OCI-LY7 (cell line): Measurements from ENCODE around the gene SPTBN2. TPM values are rescaled to one million over a fixed set of nuclear protein-coding genes. Genes with fewer than 3 reads are reported as not detected.

Experiments
- BruUV-seq: library from RNA; stranded (reverse); fragments of 400-500 nt; replicated peaks from 2 replicates; lab custom pipeline; 2021; lab: Mats Ljungman, UMichigan
- CTCF ChIA-PET: fragments of 300-600 bp; sonication (Branson Sonifier 250); formaldehyde crosslinking; loops from one replicate; lab custom pipeline; 2022; ENCODE audit warnings: antibody characterized with exemption; ENCODE audit not compliant: unreplicated experiment; lab: Charles Lee
- POLR2A ChIA-PET: fragments of 300-600 bp; sonication (Branson Sonifier 250); formaldehyde crosslinking; loops from one replicate; lab custom pipeline; 2022; ENCODE audit warnings: antibody characterized with exemption; lab: Charles Lee
- DNase-seq: peaks from one replicate; pipeline ENCODE4 v3.0.0-alpha.2; 2015; ENCODE audit warnings: low spot score
- H2AFZ ChIP-seq: fragments of 200-600 bp; sonication (generic), shearing (Covaris generic); 2 replicates; pipeline ENCODE4 v1.6.1; 2014; ENCODE audit warnings: mild to moderate bottlenecking, antibody characterized with exemption, low read length, moderate library complexity
- H3K27ac ChIP-seq: fragments of 200-600 bp; sonication (generic); 2 replicates; pipeline ENCODE4 v1.5.1; 2014; ENCODE audit warnings: mixed run types, low read depth, mild to moderate bottlenecking, moderate library complexity, low read length, inconsistent platforms; ENCODE audit not compliant: poor library complexity, severe bottlenecking
- H3K36me3 ChIP-seq: fragments of 200-600 bp; sonication (generic); 2 replicates; pipeline ENCODE4 v1.6.1; 2014; ENCODE audit warnings: mild to moderate bottlenecking, antibody characterized with exemption, low read length, moderate library complexity, mixed read lengths; ENCODE audit not compliant: insufficient read depth
- H3K4me1 ChIP-seq: fragments of 200-600 bp; sonication (generic); 2 replicates; pipeline ENCODE4 v1.5.1; 2014; ENCODE audit warnings: mild to moderate bottlenecking, low read length; ENCODE audit not compliant: insufficient read depth, poor library complexity, severe bottlenecking
- H3K4me2 ChIP-seq: fragments of 200-600 bp; sonication (generic); 2 replicates; pipeline ENCODE4 v1.6.1; 2014; ENCODE audit warnings: mild to moderate bottlenecking, low read length
- H3K4me3 ChIP-seq: fragments of 200-600 bp; sonication (generic); 2 replicates; pipeline ENCODE4 v1.5.1; 2014; ENCODE audit warnings: mild to moderate bottlenecking, low read depth, low read length; ENCODE audit not compliant: poor library complexity, severe bottlenecking
- H3K79me2 ChIP-seq: fragments of 200-600 bp; sonication (generic); 2 replicates; pipeline ENCODE4 v1.6.1; 2016; ENCODE audit warnings: low read depth, mild to moderate bottlenecking, low read length, moderate library complexity, mixed read lengths; ENCODE audit not compliant: insufficient read depth
- H3K9me2 ChIP-seq: fragments of 200-600 bp; sonication (generic); 2 replicates; pipeline ENCODE4 v1.6.1; 2016; ENCODE audit warnings: mild to moderate bottlenecking, low read length, mixed read lengths; ENCODE audit not compliant: insufficient read depth
- H3K9me3 ChIP-seq: fragments of 200-600 bp; sonication (generic); 2 replicates; pipeline ENCODE4 v1.6.1; 2014; ENCODE audit warnings: mild to moderate bottlenecking, mixed run types, low read length, mixed read lengths
- H4K20me1 ChIP-seq: fragments of 200-600 bp; sonication (generic); 2 replicates; pipeline ENCODE4 v1.6.1; 2014; ENCODE audit warnings: mild to moderate bottlenecking, antibody characterized with exemption, low read length, moderate library complexity, mixed read lengths; ENCODE audit not compliant: insufficient read depth
- EZH2phosphoT487 ChIP-seq: fragments of 200-600 bp; sonication (generic); IDR thresholded peaks from 2 replicates; pipeline ENCODE4 v1.6.1; 2018; ENCODE audit warnings: low read depth, borderline replicate concordance, mild to moderate bottlenecking, mixed run types, antibody characterized with exemption, low read length, moderate library complexity, mixed read lengths
- intact Hi-C: fragments of 100-400 bp; cut with micrococcal nuclease; formaldehyde crosslinking; loops from one replicate; pipeline ENCODE4 v1.10.0; 2022; ENCODE audit not compliant: unreplicated experiment
- total RNA-seq, 2 experiments: library from RNA; depleted of rRNA in 1 of 2; stranded (reverse); fragments of >200 nt in 1 of 2; shearing (Covaris generic) in 1 of 2; gene quantifications; 2 replicates each; pipeline ENCODE4 v1.2.3, GENCODE V29; 2014 to 2022
- TF ChIP-seq, protein P1 (sequence below): fragments of 200-600 bp; sonication (generic); conservative IDR thresholded peaks from 2 replicates; pipeline ENCODE4 v1.5.1; 2014; ENCODE audit warnings: mild to moderate bottlenecking, antibody characterized with exemption, low read length, moderate library complexity, mixed read lengths

Gene SPTBN2
- total RNA-seq, 2 experiments from 2014 or later = 16.2 to 25.2 TPM

DNA sequence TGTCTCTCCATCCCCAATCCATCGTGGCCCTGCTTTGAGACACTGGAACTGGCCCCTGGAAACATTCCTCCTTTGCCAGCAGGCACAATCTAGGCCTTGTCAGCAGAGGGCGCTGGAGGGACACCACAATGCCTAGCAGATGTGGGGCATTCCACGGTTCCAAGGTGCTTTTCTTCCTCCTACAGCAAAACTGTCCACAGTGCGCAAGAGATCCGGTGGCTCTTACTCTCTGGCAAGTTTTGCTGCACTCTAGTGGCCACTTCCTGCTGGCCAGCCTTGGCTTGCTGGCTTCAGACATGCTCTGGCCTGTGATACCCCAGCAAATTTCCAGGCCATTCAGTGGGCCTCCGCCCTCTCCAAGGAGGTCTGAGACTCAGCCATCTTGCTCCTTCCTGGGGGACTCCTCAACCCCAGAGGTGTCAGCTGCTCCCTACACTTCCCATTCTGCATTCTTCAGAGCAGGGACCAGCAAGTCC is 34.2 kb downstream of the SPTBN2 start:
- Histone ChIP-seq H3K27ac (no peak overlapping the region), H2AFZ (peak overlapping the region; percentile 32; the same call in 1 of the 2 replicates), H4K20me1 (no peaks in the 10 kb centered on the region), H3K9me3 (no peaks in the 10 kb centered on the region), H3K4me2 (no peak overlapping the region), H3K79me2 (no peaks in the 10 kb centered on the region), H3K4me3 (no peak overlapping the region), H3K4me1 (peaks cover 6% of the 10 kb centered on the region), H3K9me2 (no peaks in the 10 kb centered on the region), H3K36me3 (no peaks in the 10 kb centered on the region)
- BruUV-seq = no TSS peak
- intact Hi-C loops = loop anchor here (1.0 to 10.0 kb wide), 5 partner anchors 50 to 280 kb away; partner anchors contain the start of gene C11orf86
- CTCF ChIA-PET = no interaction called here
- POLR2A ChIA-PET = interaction anchor here (0.5 kb wide), 1 partner anchor 137 kb away, joined by 4 read pairs; no protein-coding TSS in a partner anchor
- DNase-seq = peak; percentile 88
- TF ChIP-seq, protein P1, sequence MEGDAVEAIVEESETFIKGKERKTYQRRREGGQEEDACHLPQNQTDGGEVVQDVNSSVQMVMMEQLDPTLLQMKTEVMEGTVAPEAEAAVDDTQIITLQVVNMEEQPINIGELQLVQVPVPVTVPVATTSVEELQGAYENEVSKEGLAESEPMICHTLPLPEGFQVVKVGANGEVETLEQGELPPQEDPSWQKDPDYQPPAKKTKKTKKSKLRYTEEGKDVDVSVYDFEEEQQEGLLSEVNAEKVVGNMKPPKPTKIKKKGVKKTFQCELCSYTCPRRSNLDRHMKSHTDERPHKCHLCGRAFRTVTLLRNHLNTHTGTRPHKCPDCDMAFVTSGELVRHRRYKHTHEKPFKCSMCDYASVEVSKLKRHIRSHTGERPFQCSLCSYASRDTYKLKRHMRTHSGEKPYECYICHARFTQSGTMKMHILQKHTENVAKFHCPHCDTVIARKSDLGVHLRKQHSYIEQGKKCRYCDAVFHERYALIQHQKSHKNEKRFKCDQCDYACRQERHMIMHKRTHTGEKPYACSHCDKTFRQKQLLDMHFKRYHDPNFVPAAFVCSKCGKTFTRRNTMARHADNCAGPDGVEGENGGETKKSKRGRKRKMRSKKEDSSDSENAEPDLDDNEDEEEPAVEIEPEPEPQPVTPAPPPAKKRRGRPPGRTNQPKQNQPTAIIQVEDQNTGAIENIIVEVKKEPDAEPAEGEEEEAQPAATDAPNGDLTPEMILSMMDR = peak; percentile 98
- TF ChIP-seq EZH2phosphoT487 = no peak

DNA sequence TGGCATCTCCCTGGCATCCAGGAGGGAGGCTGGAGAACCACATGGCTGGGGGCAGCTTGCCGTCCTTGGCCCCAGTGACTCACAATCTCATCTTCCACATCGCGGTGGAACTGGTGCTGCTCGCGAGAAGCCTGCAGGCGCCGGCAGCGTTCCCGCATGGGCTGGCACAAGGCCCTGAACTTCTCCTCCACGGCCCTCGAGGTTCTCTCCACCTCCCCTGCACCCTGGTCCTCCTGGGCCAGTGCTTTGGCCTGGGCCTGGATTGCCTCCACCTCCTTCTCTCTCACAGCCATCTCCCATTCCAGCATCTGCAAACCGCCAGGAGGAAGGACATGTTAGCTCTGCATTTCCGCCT is 35.0 kb downstream of the SPTBN2 start:
- H3K9me2 ChIP-seq = no peaks in the 10 kb centered on the region
- H3K4me2 ChIP-seq = no peak overlapping the region
- BruUV-seq = no TSS peak
- TF ChIP-seq, protein P1 = no peak
- no peak for TF ChIP-seq EZH2phosphoT487
- H3K79me2 ChIP-seq = no peaks in the 10 kb centered on the region
- no peaks in the 10 kb centered on the region for H4K20me1 ChIP-seq
- no peaks in the 10 kb centered on the region for H3K9me3 ChIP-seq
- no peaks in the 10 kb centered on the region for H3K36me3 ChIP-seq
- ChIA-PET POLR2A (no interaction called here), CTCF (no interaction called here)
- no peak for DNase-seq
- no peak overlapping the region for H3K27ac ChIP-seq
- no peak overlapping the region for H2AFZ ChIP-seq
- H3K4me3 ChIP-seq = no peak overlapping the region
- intact Hi-C loops = loop anchor here (1.0 to 10.0 kb wide), 5 partner anchors 50 to 281 kb away; partner anchors contain the start of gene C11orf86
- peaks cover 6% of the 10 kb centered on the region for H3K4me1 ChIP-seq

DNA sequence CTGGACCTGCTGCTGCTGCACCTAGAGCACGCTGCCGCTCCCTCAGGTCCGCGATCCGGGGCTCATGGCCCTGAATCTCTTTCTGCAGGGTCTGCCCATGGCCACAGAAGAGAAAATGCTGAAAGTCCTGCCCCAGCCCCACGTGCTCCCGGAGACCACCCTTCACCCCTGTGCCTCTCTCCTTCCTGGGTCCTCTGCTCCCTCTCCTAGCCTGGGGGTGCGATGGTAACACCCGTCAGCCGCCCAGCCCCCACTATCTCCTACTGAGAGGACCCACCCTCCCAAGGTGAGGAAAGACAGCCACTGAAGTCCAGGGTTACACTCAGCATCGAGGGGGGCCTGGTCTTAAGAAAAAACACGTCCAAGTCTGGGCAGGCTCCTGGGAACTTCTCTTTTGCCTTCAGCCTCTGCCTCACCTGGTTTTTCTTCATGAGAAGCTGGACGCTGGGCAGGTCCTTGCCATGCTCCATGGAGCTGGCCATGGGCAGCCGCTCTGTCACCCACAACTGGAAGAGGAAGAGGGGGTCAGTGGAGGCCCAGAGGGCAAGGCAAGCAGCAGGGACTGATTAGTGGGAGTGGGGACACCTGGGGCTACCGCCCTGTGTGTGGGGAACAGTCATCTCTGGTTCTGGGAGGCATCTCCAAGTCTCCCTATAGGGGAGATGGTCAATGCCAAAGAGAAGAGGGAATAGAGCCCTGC is 35.5 kb downstream of the SPTBN2 start:
- Histone ChIP-seq H2AFZ (no peak overlapping the region), H3K36me3 (no peaks in the 10 kb centered on the region), H3K27ac (no peak overlapping the region), H3K9me2 (no peaks in the 10 kb centered on the region), H3K4me1 (peaks cover 6% of the 10 kb centered on the region), H3K9me3 (no peaks in the 10 kb centered on the region), H4K20me1 (no peaks in the 10 kb centered on the region), H3K4me3 (no peak overlapping the region), H3K79me2 (no peaks in the 10 kb centered on the region), H3K4me2 (no peak overlapping the region)
- DNase-seq = no peak
- ChIA-PET CTCF (no interaction called here), POLR2A (interaction anchor here (0.8 kb wide), 1 partner anchor 187 kb away, joined by 3 read pairs; no protein-coding TSS in a partner anchor)
- intact Hi-C loops = loop anchor here (1.0 to 10.0 kb wide), 5 partner anchors 51 to 281 kb away; partner anchors contain the start of gene C11orf86
- TF ChIP-seq EZH2phosphoT487 = no peak
- TF ChIP-seq, protein P1 = no peak
- no TSS peak for BruUV-seq
